Ectodermal cell (in vitro differentiated cells): ENCODE measurements around the gene MBD4.
A peak's percentile ranks its signal among the peaks of the same experiment; 100 is the strongest.

ENCODE experiments used
- H3K27ac ChIP-seq: 2 replicates; pipeline ENCODE4 v1.7.0; 2013; ENCODE audit warnings: mild to moderate bottlenecking, low read depth, low read length; ENCODE audit not compliant: insufficient read depth, poor library complexity, severe bottlenecking
- H3K27me3 ChIP-seq: 2 replicates; pipeline ENCODE4 v1.7.0; 2013; ENCODE audit warnings: mild to moderate bottlenecking, low read length; ENCODE audit not compliant: insufficient read depth, control insufficient read depth, poor library complexity, severe bottlenecking
- H3K36me3 ChIP-seq: one replicate; pipeline ENCODE4 v1.7.0; 2013; ENCODE audit warnings: low read length; ENCODE audit not compliant: control insufficient read depth, insufficient read depth
- H3K4me1 ChIP-seq: one replicate; pipeline ENCODE4 v1.7.0; 2013; ENCODE audit warnings: low read length; ENCODE audit not compliant: control insufficient read depth, insufficient read depth
- H3K4me3 ChIP-seq: 2 replicates; pipeline ENCODE4 v1.7.0; 2013; ENCODE audit warnings: low read depth, low read length, control low read depth; ENCODE audit not compliant: insufficient read depth
- H3K9me3 ChIP-seq: 2 replicates; pipeline ENCODE4 v1.7.0; 2013; ENCODE audit warnings: mild to moderate bottlenecking, low read length, moderate library complexity; ENCODE audit not compliant: control insufficient read depth
- WGBS, 2 experiments: methylation state at CpG; one replicate each; pipeline ENCODE4 v1.1.7; 2013; ENCODE audit warnings: missing lambda C conversion rate in 2 of 2; 5-methylcytosine and 5-hydroxymethylcytosine counted together

MBD4 gene

GRCh38 chr3:129446926-129447325, 7.2 kb upstream of the MBD4 start:
- Histone ChIP-seq H3K27ac (no peak overlapping the region), H3K36me3 (peaks cover 3% of the 10 kb centered on the region), H3K4me1 (peaks cover 25% of the 10 kb centered on the region), H3K9me3 (no peaks in the 10 kb centered on the region), H3K27me3 (no peaks in the 10 kb centered on the region), H3K4me3 (no peak overlapping the region)
- 78 to 97% methylated on average over 1 of the region's 1 CpG for WGBS, 2 experiments

GRCh38 chr3:129445471-129445870, 5.7 kb upstream of the MBD4 start:
- no peak overlapping the region for H3K4me3 ChIP-seq
- no peaks in the 10 kb centered on the region for H3K9me3 ChIP-seq
- H3K27ac ChIP-seq = no peak overlapping the region
- H3K27me3 ChIP-seq = no peaks in the 10 kb centered on the region
- H3K36me3 ChIP-seq = no peaks in the 10 kb centered on the region
- 96 to 97% methylated on average over 3 of the region's 3 CpGs for WGBS, 2 experiments
- peaks cover 38% of the 10 kb centered on the region for H3K4me1 ChIP-seq

- Histone ChIP-seq H3K4me1 (peaks cover 28% of the 10 kb centered on the region), H3K27me3 (no peaks in the 10 kb centered on the region), H3K36me3 (no peaks in the 10 kb centered on the region), H3K9me3 (no peaks in the 10 kb centered on the region), H3K4me3 (no peak overlapping the region), H3K27ac (no peak overlapping the region)
Observed at GRCh38 chr3:129442947-129443346, 3.2 kb upstream of the MBD4 start.

GRCh38 chr3:129442486-129442885, 2.7 kb upstream of the MBD4 start:
- Histone ChIP-seq H3K36me3 (peaks cover 4% of the 10 kb centered on the region), H3K4me3 (no peak overlapping the region), H3K27me3 (no peaks in the 10 kb centered on the region), H3K4me1 (peaks cover 28% of the 10 kb centered on the region), H3K9me3 (no peaks in the 10 kb centered on the region), H3K27ac (no peak overlapping the region)
- WGBS, 2 experiments = 44 to 66% methylated on average over 2 of the region's 2 CpGs

DNA sequence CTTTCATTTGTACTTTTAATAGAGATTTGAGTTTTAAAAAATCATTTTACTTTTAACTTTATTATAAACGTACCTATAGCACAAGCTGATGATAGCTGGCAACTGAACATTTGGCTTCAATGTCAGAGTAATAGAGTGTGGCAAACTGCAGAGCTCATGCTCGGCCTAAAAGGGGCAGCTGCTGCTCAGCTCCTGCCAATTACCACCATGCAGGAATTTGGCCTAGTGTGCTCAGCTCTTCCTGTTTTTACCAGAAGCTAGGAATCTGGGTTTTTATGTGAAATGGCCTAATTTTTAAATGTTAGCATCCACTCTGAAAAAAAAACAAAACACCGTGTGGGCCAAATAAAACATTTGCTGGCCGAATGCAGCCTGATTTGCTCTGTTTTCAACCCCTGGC, 2.0 kb upstream of the MBD4 start:
- H3K27ac ChIP-seq = no peak overlapping the region
- H3K4me1 ChIP-seq = peaks cover 28% of the 10 kb centered on the region
- WGBS, 2 experiments = 81 to 82% methylated on average over 4 of the region's 4 CpGs
- H3K36me3 ChIP-seq = peaks cover 11% of the 10 kb centered on the region
- H3K9me3 ChIP-seq = no peaks in the 10 kb centered on the region
- no peaks in the 10 kb centered on the region for H3K27me3 ChIP-seq
- no peak overlapping the region for H3K4me3 ChIP-seq

GRCh38 chr3:129441215-129441614, 1.5 kb upstream of the MBD4 start:
- H3K36me3 ChIP-seq = peaks cover 12% of the 10 kb centered on the region
- H3K27me3 ChIP-seq = no peaks in the 10 kb centered on the region
- no peaks in the 10 kb centered on the region for H3K9me3 ChIP-seq
- H3K4me3 ChIP-seq = peak overlapping the region; percentile 98
- peaks cover 28% of the 10 kb centered on the region for H3K4me1 ChIP-seq
- no peak overlapping the region for H3K27ac ChIP-seq
- 73 to 76% methylated on average over 8 to 9 of the region's 9 CpGs for WGBS, 2 experiments

GRCh38 chr3:129440618-129441190, 956 bp upstream of the MBD4 start:
- H3K9me3 ChIP-seq = no peaks in the 10 kb centered on the region
- 17 to 23% methylated on average over 8 to 9 of the region's 9 CpGs for WGBS, 2 experiments
- no peaks in the 10 kb centered on the region for H3K27me3 ChIP-seq
- peaks cover 12% of the 10 kb centered on the region for H3K36me3 ChIP-seq
- peak overlapping the region; percentile 98 for H3K4me3 ChIP-seq
- peak overlapping the region; percentile 89 for H3K27ac ChIP-seq
- H3K4me1 ChIP-seq = peaks cover 28% of the 10 kb centered on the region

DNA sequence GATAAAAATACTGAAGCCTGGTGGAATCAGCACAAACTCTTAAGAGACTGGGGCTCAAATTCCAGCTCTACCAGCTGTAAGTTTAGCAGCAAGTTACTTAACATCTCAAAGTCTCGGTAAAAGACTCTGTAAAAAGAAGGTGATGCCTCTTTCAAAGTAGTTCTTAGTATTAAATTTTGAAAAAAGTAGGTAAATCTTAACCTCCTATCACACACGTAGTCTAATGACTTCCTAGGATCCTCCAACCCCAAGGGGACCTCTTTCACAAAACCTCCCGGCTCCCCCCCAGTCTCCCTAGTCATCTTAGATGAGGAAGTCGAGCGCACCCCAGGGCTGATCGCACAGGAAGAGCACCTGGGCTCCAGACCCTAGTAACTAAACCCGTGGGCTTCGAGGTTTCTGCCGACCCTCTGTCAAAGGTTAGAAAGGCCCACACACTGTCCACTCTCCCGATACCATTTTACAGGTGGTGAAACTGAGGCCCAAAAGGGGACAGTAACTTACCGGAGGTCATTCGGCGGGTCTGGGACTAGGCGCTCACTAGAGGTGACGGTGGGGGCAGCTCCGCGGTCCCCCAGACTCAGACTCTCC, 427 bp downstream of the MBD4 start:
- H3K27ac ChIP-seq = no peak overlapping the region
- peak overlapping the region; percentile 98 for H3K4me3 ChIP-seq
- WGBS, 2 experiments = 0% methylated on average over 16 to 17 of the region's 17 CpGs
- H3K4me1 ChIP-seq = peaks cover 28% of the 10 kb centered on the region
- H3K36me3 ChIP-seq = peaks cover 12% of the 10 kb centered on the region
- no peaks in the 10 kb centered on the region for H3K27me3 ChIP-seq
- no peaks in the 10 kb centered on the region for H3K9me3 ChIP-seq

GRCh38 chr3:129435367-129435766, 4.4 kb downstream of the MBD4 start:
- peaks cover 6% of the 10 kb centered on the region for H3K4me1 ChIP-seq
- 89 to 97% methylated on average over 1 of the region's 1 CpG for WGBS, 2 experiments
- peaks cover 44% of the 10 kb centered on the region for H3K36me3 ChIP-seq
- H3K4me3 ChIP-seq = no peak overlapping the region
- H3K27me3 ChIP-seq = no peaks in the 10 kb centered on the region
- no peak overlapping the region for H3K27ac ChIP-seq
- H3K9me3 ChIP-seq = no peaks in the 10 kb centered on the region

DNA sequence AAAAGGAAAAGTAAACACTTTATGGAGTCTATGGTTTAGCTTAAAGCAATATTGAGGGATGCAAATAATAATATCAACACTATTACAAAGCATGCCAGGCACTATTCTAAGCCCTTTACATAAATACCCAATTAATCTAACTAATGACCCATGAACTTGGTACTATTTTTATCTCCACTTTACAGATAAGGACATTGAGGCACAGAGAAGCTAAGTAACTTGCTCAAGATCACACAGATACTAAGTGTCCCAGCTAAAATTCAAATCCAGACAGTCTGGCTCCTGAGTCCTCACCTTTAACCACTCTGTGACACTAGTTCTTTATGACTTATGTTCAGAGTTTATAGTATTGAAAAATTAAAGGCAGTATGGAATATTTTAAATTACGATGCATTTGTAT, 5.6 kb downstream of the MBD4 start:
- H3K27ac ChIP-seq = no peak overlapping the region
- H3K4me3 ChIP-seq = no peak overlapping the region
- H3K36me3 ChIP-seq = peaks cover 44% of the 10 kb centered on the region
- no peaks in the 10 kb centered on the region for H3K9me3 ChIP-seq
- no peaks in the 10 kb centered on the region for H3K27me3 ChIP-seq
- peaks cover 6% of the 10 kb centered on the region for H3K4me1 ChIP-seq
- WGBS, 2 experiments = 100% methylated on average over 1 of the region's 1 CpG; no CpG with 5 or more reads in 1 of the 2 experiments
